Tibial nerve (tissue), 4 donors: ENCODE measurements around the gene AFG1L.

Experiments used
- CTCF ChIP-seq, 5 experiments: fragments of 200-600 bp in 3 of 5; fragments of 450-650 bp in 2 of 5; sonication (generic) in 3 of 5; IDR thresholded peaks; one replicate each; pipeline ENCODE4 v1.5.1; 2016 to 2019; ENCODE audit warnings: antibody characterized with exemption in 5 of 5, mild to moderate bottlenecking in 3 of 5, moderate library complexity in 2 of 5
- EP300 ChIP-seq, 2 donors: sonication (generic); formaldehyde crosslinking; IDR thresholded peaks; one replicate each; pipeline ENCODE4 v1.6.1; 2017; ENCODE audit warnings: antibody characterized with exemption in 2 of 2, mild to moderate bottlenecking in 1 of 2
- POLR2A ChIP-seq, 2 donors: fragments of 450-650 bp; IDR thresholded peaks; one replicate each; pipeline ENCODE4 v1.6.1; 2017; ENCODE audit warnings: antibody characterized with exemption in 2 of 2, mild to moderate bottlenecking in 2 of 2, moderate library complexity in 2 of 2

GRCh38 chr6:108407904-108408827, 113.3 kb downstream of the AFG1L start:
- TF ChIP-seq CTCF (IDR thresholded peaks at IDR 0.05) (no peak), EP300 (IDR thresholded peaks at IDR 0.05) (no peak), POLR2A (IDR thresholded peaks at IDR 0.05) (no peak)
